HL-60/S4 treated with phorbol 12-myristate 13-acetate at 8.2 ng/mL for 4 days and 3 days (cell line): ENCODE results near the gene SKA2.
"Not testable (repeated sequence)": the region's sequence is repeated elsewhere in the genome, so short reads cannot be mapped to it uniquely, and the experiment has no call there.

Experiments
- in situ Hi-C: fragments of 300-500 bp; cut with MboI; formaldehyde crosslinking; loops from 2 replicates; pipeline ENCODE4 v1.15.0; 2022; ENCODE audit warnings: low sequenced_read_pairs

Gene SKA2

DNA sequence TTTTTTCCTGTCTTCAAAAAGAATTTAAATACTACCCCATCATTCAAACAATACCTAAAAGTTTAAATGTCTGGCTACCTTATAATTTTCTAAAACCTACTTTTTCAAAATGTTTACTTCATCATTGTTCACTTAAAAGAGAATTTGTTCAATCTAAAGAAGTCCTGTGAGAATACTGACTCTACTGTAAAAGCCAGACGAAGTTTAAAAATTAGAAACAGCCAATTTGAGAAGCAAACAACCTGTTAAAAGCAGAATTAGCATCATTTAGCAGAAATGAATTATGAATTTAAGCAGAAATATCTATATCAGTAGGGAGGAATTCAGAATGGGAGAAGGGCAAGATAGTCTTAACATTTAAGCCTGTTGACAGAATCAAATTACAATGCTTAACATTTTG is 2.1 kb downstream of the SKA2 start:
- in situ Hi-C loops: no loop called here

DNA sequence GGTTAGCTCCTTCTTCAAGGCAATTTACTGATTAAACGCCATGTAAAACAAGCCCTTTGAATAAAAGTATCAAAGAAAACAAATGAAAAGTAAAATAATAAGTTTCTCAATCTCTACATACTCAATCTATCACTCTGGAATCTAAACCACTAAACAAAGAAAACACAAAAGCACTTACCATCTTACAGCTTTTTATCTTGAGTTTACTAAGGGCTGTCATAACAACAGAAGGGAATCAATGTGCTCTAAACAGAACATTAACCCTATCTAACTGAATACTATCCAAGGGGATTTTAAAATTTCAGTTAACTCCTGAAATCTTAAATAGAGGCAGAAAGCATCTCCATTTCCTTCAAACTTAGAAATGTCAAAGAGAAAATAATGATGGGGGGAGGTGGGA is 3.4 kb downstream of the SKA2 start:
- in situ Hi-C loops: no loop called here

DNA sequence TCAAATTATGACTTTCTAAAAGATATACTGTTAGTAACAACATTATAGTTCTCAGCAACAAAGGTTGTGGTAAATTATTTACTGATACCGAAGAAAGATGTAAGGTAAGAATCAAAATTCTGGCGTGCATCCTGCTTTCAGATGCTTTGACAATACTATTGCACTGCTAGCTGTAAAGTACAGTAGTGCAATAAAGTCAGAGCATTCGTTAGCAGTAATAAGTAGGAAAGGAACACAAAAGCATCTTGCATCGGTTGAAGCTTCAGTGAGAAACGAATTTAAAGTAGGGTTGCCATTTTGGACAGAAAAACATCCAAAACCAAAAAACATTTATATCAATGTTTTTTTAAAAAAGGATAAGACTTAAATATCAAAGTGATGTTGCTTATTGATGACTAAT is 4.0 kb downstream of the SKA2 start:
- in situ Hi-C loops: no loop called here

DNA sequence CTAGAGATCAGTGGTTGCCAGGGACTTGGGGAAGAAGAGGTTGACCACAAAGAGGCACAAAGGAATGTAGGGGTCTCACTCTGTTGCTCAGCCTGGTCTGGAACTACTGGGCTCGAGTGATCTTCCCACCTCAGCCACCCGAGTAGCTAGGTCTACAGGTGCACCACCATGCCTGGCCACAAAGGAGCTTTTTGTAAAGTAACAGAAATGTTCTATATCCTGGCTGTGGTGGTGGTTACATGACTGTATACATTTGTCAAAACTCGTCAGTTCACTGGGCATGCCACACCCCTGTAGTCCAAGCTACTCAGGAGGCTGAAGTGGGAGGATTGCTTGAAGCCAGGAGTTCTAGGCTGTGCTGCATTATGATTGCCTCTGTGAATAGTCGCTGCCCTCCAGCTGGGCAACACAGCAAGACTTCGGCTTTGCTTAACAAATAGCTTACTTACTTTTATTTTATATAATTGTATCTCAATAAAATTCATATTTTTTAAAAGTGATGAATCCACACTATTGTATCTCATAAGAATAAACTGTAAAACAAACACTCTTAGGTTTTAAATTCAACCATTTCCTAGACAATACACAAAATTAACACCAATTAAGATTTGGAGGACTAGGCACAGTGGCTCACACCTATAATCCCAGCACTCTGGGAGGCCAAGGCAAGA is 5.0 kb downstream of the SKA2 start:
- in situ Hi-C loops: no loop called here

DNA sequence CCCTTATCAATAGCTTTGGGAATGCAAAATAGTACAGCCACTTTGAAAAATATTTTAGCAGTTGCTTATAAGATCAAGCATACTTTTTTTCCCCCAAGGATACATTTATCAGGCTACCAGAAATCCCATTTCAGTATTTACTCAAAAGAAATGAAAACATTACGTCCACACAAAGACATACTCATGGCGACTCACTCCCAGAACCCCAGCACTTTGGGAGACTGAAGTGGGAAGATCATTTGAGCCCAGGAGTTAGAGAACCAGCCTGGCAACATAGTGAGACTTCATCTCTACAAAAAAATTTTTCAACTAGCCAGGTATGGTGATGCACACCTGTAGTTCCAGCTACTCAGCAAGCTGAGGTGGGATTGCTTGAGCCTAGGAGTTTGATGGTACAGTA is 5.9 kb downstream of the SKA2 start:
- in situ Hi-C loops: no loop called here

DNA sequence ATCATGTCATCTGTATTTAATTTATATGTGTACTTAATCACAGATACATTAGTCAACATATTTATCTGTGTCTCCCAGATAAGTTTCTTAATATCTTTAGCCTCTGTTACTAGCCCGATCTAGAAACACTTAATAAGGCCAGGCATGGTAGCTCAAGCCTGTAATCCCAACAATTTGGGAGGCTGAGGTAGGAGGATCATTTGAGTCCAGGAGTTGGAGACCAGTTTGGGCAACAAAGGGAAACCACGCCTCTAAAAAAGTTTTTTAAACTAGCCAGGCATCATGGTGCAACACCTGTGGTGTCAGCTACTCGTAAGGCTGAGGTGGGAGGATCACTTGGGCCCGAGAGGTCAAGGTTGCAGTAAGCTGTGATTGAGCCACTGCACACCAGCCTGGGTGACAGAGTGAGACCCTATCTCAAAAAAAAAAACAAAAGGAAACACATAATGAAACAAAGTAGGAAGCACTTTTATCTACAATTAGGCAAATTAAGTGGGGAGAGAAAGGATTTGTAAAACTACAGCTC is 9.4 kb downstream of the SKA2 start:
- in situ Hi-C loops: no loop called here

DNA sequence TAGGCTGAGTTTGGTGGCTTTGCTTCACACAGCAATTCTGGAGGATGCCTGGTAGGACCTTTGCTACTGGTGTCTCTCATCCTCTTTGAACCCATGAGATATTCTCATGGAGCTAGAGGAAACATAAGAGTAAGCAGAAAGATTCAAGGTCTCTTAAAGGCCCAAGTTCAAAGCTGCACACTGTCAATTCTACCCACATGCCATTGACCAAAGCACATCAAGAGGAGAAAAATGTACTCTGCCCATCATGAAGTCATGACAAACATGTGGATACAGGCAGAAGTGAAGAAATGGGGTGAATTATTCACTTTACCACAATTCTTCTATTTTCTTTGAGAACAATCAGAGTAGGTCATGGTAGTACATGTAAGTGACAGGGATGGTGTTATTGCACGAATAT is 13.1 kb downstream of the SKA2 start:
- in situ Hi-C loops: no loop called here

DNA sequence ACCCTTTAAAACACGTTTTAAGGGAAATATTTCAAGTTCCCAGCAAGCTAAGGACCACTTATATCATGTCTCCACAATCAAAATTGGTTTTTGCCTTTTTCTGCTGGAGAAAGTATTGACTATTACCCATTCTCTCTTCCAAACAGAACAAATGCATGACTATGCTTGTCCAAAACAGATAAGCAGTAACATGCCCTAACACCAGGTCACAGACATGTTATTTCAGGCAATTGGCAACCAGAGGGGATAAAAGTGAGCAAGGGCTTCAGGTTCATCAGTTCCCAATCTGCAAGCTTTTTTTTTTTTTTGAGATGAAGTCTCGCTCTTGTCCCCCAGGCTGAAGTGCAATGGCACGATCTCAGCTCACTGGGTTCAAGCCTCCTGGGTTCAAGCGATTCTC is 15.0 kb downstream of the SKA2 start:
- in situ Hi-C loops: no loop called here

DNA sequence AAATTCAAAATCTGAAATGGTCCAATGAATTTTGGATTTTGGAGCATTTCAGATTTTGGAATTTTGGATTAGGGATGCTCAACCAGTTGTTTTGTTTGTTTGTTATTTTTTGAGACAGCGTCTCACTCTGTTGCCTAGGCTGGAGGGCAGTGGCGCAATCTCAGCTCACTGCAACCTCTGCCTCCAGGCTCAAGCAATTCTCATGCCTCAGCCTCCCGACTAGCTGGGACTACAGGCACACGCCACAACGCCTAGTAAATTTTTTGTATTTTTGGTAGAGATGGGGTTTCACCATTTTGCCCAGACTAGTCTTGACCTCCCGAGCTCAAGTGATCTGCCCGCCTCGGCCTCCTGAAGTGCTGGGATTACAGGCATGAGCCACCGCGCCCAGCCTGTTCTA is 16.6 kb downstream of the SKA2 start:
- in situ Hi-C loops: not testable (repeated sequence)

DNA sequence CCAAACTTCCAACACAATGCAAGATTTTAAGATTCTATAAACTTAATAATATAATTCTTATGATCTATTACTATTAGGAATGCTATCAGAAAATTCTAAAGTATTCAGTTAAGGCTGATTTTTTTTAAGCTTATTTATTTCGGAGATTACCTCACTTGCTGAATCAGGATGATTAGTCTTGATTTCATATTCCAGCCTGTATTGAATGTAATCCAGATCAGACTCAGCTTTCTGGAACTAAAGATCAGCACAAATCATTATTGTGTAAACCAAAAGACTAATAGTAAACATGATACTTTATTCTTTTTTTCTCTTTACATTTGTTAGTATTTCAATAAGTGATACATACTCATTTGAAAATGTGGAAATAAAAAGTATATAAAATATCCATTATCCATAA is 23.9 kb downstream of the SKA2 start:
- in situ Hi-C loops: no loop called here

DNA sequence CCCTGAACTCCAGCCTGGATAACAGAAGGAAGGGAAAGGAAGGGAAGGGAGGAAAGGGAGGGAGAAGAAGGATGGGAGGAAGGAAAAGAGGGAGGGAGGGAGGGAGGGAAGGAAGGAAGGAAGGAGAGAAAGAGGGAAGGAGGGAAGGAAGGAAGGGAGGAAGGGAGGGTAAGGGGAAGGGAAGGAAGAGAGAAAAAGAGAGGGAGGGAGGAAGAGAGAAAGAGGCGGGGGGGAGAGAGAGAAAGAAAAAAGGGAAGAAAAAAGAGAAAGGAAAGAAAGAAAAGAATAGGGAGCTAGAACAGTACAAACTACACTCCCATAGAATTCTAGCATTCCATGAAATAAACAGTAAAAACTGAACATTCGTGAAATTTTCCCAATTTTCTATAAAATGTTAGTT is 25.2 kb downstream of the SKA2 start:
- in situ Hi-C loops: no loop called here

DNA sequence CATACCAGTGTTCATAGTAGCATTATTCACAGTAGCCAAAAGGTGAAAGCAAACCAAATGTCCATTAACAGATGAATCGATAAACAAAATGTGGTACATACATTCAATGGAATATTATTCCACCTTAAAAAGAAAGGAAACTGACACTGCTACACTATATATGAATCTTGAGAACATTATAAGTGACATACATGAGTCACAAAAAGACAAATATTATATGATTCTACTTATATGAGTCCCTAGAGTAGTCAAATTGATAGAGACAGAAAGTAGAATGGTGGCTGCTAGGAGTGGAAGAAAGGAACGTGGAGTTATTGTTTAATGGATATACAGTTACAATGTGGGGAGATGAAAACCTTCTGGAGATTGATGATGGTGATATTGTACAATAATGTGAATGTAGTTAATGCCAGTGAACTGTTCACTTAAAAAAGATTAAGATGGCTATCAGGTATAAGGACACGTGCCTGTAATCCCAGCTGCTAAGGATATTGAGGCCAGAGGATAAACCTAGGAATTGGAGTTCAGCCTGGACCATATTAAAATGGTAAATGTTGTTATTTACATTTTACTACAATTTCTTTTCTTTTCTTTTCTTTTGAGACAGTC is 28.1 kb downstream of the SKA2 start:
- in situ Hi-C loops: no loop called here

DNA sequence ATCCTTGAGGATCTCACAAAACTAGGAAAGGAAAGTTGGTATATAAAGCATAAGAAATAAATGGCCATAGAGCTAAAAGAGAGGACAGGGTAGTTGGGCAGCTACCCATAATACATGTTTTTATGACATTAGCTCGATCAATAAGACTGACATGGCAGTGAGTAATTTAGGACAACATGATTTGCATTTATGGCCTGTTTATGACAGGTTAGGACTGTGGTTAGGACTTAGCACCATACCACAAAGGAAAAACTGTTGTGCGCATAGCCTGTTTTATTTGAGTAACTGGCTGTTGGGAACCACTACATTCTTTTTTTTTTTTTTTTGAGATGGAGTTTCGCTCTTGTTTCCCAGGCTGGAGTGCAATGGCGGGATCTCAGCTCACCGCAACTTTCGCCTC is 30.3 kb downstream of the SKA2 start:
- in situ Hi-C loops: no loop called here

DNA sequence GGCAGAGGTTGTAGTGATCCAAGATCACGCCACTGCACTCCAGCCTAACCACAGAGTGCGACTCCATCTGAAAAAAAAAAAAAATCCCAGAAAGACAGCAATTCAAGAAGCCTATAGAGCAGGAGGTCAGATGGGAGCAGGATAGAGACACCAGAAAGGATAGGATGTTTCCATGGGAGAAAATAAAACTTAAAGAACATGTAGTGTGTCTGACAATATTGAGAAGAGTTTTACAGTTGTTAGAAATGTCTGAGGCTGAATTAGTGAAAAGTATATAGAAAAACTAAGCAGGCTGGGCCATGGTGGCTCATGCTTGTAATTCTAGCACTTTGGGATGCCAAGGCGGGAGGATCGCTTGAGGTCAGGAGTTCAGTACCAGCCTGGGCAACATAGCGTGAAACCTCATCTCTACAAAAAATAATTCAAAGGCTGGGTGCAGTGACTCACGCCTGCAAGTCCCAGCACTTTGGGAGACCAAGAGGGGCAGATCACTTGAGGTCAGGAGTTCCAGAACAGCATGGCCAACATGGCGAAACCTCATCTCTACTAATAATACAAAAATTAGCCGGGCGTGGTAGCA is 33.0 kb downstream of the SKA2 start:
- in situ Hi-C loops: no loop called here

DNA sequence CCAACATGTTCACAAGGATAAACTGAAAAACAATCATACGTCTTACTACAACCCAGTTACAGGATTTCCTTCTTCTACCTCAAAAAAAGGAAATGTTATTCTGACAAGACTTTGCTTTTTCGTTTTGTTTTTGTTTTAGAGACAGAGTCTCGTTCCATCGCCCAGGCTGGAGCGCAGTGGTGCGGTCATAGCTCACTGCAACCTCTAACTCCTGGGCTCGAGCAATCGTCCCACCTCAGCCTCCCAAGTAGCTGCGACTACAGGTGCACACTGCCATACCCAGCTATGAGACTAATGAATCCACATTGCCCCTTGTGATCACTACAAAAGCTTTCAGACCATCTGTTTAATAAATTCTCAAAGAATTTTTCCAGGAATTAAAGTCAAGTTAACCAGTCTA is 39.5 kb downstream of the SKA2 start:
- in situ Hi-C loops: no loop called here

DNA sequence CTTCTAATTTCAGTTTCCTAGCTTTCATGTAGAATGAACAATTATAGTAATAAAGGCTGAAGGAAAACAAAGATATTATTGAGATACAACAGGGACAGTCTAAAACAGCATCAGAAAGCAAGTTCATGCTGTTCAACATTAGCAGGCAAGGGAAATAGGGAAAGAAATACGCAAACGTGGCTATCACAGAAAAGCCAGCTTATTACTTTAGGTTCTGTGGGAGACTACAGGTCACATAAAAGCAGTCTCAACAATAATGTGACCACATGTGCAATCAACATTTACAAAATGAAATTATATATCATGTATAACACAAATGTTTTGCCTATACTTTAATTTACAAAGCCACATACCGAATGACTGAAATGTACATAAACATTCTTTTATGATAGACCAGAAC is 43.4 kb downstream of the SKA2 start:
- in situ Hi-C loops: no loop called here

DNA sequence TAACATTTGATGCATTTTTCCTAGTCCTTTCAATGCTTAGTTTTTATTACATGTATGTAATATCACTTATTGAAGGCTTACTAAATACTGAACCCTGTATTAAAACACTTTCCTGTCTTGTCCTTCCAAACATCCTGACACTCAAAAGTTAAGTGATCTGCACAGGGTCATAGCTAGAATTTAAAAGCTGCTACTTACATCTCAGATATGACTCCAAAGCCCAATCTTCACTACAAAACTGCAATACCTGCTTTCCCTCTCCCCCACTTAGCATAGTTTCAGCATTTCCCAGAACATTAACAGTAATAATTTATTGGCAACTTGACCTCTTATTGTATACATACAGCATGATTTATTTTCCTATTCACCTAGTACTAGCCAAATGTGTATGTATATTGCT is 44.0 kb downstream of the SKA2 start:
- in situ Hi-C loops: no loop called here

DNA sequence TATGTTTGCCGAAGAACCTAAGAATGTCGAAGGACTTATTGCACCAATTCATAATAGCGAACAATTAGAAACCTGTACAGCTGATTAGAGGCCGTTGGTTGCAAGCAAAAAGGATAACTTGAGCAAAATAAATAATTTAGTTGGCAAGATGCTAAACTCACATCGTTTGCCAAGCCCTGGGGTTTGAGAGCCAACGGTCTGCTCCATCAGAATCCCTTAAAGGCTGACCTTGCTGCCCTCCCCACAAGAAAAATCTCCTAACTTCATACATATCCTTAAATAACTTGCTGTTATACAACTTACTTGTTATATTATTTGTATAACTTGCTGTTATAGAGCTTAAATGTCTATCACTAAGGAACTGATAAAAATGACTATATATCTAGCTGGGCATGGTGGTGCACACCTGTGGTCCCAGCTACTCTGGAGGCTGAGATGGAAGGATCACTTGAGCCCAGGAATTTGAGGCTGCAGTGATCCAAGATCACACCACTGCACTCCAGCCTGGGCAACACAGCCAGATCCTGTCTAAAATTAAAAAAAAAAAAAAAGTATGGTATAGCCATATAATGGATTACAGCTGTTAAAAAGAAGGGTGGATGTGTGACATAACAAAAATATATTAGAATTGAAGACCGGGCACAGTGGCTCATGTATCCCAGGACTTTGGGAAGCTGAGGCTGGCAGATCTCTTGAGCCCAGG is 46.4 kb downstream of the SKA2 start:
- in situ Hi-C loops: no loop called here

DNA sequence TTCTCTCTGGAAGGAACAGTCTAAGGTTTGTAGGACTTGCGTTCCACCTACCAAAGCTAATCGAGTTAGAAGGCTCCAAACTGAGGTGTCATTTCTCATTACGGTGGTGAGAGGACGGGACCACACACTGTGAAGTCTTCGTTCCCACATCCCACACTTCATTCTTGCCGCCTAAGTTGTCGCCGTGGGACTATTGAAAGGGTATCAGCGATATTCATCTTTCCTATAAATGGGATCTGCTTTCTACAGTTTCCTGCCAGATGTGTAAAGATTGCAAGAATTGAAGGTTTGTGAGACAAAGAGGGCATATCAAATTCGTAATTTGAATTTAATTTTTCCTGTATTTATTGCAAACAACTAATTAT is 47.7 kb downstream of the SKA2 start:
- in situ Hi-C loops: no loop called here

DNA sequence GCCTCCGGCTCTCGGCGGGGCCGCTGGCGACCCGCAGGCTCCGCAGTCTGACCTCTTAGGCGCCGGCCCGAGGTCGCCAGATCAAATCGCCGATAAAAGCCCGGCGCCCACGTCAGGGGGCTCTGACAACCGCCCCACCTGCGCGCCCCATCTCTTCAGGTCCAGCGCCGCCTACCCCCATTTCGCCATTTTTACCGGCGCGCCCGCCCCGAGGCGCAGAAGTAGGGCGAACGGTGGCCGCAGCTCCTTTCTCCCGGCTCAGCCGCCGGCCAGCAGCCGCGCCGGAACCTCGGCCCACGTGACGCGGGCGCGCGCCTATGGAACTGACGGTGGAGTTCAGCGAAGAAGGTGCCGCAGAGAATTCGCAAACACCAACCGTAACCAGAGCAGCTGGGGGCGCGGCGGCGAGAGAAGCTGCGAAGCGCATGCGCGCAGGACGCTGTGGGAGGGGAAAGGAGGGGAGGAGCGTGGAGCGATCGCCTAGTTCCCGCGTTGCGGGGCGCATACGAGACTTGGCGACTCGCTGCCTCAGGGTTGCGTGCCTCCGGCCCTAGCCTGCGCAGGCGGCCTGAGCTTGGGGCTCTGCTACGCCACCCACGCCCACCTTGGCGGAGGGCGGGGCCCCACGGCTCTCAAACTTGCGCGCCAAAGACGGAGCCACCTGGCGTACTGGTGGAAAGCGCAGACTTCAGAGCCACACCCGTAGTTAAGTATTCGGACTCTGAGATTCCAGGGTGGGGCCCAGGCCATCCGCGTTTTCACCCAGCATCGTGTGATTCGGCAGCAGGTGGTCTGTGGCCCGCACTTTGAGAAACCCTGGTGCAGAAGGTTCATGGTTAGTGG is 48.3 kb downstream of the SKA2 start, which contains the start of gene TRIM37:
TSS of gene TRIM37 (minus strand) at position 418 of the 843 bp plus-strand sequence. CDS start 419 bp downstream, outside the sequence.
- in situ Hi-C loops: no loop called here
